ENCODE measurements around the gene GDF7.
A peak's percentile ranks its signal among the peaks of the same experiment; 100 is the strongest.

Gene GDF7

GRCh38 chr2:20646446-20646845 is 20.5 kb upstream of the GDF7 start:
- no peak for DNase-seq

- DNase-seq: no peak
Measured at GRCh38 chr2:20647211-20647610, 19.7 kb upstream of the GDF7 start.

GRCh38 chr2:20647738-20648137 is 19.2 kb upstream of the GDF7 start:
- no peak for DNase-seq

DNA sequence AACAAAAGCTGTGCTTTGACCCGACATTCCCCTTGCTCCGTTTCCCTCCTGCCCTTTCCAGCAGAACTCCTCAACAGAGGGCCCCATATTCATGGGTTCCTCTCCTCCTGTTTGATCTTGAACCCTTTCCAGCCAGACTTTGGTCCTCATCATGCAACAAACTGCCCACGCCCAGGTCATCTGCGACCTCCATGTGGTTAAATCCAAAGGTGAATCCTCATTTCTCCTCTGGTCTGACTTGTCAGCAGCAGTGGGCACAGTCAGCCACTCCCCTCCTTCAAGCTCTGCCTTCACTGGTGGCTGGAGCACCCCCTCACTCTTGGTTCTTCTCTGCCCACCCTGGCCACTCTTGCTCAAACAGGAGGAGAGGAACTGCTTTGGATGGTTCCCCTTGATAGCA is 18.7 kb upstream of the GDF7 start:
- DNase-seq: no peak

DNA sequence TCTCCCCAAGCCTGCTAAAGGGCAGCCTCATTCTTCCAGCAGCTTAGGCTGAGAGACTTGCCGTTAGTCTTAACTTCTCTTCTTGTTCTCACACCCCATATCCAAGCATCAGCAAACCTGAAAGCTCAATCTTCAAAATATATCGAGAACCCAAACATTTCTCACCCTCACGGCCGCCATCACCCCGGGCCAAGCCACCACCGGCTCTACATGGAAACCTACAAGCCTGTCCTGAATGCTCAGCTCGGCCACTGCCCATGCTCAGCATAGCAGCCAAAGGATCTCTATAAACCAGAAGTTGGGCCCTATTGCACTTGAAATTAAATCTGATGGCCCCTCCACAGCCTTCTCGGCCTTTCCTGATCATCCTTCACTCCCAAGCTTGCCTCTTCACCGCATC is 18.1 kb upstream of the GDF7 start:
- DNase-seq: no peak

GRCh38 chr2:20649576-20649975 is 17.4 kb upstream of the GDF7 start:
- DNase-seq: no peak

GRCh38 chr2:20649976-20650375 is 17.0 kb upstream of the GDF7 start:
- no peak for DNase-seq

- peak; percentile 40 for DNase-seq
Measured at GRCh38 chr2:20650393-20650876, 16.5 kb upstream of the GDF7 start.

DNA sequence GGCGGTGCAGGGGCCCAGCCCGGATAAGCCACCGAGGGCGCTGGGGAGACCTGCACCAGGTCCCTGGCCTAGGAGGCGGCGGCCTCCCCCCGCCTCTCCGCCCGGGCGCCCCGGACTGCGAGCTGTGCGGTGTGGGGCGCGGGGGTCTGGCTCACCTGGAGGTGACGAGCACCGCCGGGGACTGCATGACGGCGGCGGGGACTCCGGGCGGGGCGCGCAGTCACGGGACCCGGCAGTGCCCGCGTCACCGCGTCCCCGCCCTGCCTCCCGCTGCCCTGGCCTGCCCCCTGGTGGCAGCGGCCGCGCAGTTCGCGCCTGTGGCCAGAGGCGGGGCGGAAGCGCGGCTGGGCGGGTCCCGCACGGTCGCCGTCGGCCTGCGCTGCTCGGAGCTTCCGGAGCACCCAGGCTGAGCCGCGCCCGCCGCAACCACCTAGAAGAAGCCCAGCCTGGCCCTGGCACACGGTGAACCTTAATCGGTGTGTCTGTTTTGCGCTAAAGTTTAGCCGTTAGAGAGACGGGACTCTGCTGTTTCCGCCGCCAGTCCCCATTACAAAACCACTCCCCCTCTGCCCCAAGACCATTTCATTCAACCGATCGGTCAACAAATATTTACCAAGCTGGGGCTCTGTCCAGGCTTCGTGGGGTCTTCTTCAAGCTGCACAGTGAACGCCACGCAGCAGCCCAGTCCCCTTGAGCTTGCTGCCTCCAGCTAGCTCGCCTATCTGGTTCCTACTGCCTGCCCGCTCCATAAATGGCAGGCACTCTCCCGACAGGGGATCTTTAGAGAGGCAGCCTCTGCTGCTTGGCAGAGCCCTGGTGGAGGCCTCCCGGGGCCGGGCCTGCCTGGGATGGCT is 15.8 kb upstream of the GDF7 start, which contains the start of gene HS1BP3:
TSS of gene HS1BP3 (minus strand) at position 222 of the 854 bp plus-strand sequence. CDS start at position 187, 35 bp downstream.
- DNase-seq: peak; percentile 89

DNA sequence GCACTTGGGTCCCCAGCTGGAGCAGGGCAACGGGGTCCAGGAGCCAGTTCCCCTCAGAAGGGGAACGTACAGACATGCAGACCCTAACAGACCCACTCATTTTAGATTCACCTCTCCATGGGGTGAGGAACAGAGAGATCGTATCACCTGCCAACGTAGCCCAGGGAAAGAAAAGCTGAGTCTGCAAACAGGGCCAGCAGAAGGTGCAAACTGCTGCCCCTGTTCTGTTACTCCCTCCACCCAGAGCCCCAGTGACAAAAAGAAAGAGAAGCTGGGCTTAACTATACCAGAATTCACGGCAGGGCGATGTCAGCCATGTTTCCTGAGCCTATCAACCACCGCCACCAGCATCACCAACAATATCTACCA is 15.2 kb upstream of the GDF7 start:
- DNase-seq: no peak

DNA sequence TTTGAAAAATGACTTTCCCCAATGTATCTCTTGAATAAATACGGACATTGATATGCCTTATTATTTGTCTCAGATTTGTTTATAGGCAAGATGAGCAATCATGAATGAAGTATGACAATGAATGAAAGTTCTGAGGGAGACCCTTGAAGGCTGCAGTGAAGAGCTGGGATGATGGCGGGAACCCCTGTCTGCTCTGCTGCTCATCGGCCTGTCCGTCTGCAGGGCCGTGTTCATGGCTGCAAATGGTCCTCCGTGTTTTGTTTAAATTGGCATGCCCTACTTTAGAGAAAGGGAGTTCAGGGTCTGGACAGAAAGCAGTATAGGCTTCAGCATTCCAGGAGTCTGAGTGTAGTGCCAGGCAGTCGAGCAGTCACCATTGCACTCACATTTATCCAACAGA is 14.8 kb upstream of the GDF7 start:
- no peak for DNase-seq

DNA sequence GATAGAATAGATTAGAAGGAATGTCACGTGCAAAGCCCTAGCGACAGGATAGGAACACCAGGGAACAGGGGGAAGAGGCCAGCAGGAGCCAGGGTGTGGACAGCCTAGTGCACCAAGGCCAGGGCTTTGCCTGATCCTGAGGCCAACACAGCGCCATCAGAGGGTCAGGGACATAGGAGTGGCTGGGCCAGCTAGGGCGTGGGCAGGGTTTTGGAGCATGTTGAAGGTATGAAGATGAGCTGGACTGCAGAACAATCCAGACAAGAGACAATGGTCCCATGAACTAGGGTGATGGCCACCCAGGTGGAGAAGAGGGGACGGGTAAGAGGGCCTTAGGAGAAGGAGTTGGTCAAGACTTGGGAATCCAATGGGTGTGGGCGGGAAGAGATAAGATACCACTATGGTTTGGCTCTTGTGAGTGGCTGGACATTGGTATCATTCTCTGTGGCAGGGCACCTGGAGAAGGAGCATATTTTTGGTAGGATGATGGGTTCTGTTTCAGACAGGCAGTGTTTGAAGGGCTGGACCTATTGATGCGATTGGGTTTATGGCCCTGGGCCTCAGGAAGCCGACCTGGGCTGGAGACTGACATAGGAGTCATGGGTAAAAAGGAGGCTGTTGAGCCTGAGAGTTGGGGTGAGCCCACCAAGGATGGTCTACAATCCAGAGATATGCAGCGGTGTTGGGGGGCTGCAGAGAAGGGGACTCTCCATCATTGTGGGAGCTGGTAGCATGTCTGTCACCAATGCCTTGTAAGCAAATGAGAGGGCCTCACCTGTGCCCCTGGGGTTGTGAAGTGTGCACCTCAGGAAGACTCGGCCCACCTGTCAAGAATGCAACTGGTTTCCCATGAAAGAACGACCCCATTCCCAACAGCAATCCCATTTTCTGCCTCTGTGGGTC is 14.0 kb upstream of the GDF7 start:
- no peak for DNase-seq

DNA sequence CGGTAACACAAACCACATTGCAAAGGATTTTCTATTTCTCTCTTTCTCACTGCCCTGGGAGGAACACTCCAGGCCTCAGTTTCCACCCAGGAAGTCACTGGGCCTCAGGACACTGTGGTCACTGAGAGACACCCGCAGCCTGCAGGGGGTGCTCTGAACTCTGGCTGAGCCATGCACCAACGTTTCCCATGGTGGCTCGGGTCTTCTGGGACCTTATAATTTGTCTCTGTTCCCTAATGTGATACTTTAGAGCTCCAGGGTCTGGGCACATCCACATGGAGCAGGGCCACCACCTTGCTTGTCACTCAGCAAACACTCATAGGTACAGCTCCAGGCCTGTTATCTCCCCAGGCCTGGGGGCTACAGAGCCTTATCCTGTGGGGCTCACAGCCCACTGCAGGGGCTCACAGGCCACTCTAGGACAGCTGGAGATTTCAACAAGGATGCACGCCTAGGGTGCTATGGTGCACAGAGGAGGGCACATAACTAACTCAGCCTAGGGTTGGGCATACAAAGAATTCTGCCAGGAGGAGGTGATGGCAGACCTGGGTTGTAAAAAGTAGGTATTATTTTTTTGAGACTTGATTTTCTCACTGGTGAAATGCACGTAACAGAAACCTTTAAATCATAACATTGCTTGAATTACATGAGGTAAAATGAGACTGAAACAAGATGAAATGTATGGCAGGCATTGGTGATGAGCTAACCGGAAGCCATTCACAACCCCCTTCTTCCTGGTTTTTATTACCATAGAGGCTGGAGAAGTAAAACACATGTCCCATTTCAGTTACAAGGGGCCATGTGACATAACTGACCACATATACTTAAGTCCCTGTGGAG is 13.0 kb upstream of the GDF7 start:
- no peak for DNase-seq

GRCh38 chr2:20654535-20654813 is 12.5 kb upstream of the GDF7 start:
- DNase-seq: no peak

- no peak for DNase-seq
Measured at GRCh38 chr2:20656561-20656960, 10.4 kb upstream of the GDF7 start.

DNA sequence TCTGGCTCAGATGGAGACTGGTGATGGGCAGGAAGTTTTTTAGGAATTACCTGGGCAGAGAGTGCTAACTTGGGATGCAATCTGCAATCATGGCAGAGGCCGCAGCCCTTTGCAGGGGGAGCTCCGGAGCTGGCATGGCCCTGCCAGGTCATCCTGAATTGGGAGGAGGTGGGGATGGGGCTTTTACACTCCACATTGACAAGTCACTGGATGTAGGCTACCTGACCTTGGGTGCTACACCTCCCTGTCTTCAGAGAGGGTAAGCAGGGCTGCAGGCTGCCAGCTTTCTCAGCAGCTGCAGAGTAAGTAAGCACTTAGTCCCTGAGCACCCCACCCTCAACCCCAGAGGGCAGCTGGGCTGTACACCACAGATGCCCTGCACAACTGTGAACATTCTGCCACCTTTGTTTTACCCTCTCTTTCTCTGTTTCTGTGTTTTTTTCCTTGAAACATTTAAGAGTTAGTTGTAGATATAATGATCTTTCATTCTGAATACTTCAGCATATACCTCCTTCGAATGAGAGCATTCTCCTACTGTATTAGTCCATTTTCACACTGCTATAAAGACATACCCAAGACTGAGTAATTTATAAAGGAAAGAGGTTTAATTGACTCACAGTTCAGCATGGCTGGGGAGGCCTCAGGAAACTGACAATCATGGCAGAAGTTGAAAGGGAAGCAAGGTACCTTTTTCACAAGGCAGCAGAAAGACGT is 9.3 kb upstream of the GDF7 start:
- no peak for DNase-seq

DNA sequence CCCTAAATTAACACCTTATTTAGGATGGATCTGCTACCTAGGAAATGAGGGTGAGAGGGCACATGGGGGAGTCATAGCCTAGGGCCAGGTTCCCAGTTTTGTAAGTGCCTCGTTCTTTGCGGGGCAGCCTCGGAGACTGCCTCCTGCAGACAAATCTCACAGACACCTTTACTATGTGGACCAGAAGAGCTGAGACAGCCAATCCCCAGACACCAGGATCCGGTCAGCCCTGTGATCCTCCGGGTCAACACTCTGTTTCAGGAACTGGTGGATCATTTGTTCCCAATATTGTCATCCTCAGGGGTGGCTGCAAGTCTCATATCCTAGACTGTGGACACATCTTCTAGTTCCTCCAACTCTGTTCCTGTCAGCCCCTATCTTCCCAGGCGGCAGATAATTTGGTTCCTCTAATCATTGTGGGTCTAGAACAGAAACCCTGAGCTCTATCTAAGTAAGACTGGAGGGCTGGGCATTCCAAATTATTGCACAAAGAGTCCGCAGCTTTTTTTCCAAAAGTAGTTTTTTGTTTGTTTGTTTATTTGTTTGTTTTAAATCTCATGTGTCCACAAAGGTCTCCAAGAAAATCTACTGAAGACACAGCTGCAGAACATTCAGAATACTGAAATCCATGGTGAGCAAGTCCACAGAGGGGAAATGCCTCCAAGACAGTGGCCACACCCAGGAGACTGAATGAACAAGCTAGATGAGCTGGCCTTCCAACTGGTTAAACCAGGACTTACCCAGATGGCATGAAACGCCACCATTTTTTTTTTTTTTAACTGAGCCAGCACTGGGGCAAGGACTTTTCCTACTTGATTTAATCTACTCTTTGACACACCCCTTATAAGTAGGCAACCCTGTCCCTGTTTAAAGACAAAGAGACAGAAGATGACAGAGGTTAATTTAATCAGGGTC is 6.2 kb upstream of the GDF7 start:
- no peak for DNase-seq

DNA sequence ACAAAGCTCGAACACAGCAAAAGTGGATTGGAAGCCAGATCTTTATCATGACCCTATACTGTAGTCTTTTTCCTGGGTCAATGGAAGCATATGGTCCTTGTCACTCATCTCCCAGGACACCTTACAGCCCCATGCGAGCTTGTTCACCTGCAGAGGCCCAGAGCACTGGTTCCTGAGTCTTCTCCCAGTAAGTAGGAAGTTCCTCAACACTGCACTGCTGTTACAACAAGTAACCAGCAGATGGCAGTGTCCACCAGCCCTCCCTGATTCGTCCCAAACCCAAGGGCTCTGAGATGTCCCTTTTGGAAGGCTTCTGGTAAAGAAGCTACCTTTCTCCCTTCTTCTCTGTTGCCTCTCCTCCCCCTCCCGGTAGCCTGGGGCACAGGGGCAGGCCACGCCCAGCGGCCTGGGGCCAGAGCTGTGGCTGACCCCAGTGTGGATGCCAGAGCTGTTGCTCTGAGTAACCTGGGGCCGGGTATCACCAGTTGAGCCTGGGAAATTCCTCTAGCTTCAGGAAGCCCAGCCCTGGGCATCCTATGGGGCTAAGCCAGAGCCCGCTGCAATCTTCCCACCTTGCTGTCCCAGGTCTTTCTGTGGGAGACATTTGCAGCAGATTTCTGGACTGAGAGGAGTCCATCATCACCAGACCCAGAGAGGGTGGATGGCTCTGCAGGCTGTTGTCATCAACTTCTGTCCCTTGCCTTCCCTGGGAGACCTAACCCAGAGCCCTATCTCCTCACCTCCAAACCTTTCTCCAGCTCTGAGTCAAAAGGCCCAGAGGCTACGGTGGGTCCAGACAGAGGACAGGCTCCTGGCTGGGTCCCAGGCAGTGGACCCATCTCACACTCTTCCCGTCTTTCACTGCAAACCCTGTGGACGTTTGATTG is 5.3 kb upstream of the GDF7 start:
- peak; percentile 69 for DNase-seq

DNA sequence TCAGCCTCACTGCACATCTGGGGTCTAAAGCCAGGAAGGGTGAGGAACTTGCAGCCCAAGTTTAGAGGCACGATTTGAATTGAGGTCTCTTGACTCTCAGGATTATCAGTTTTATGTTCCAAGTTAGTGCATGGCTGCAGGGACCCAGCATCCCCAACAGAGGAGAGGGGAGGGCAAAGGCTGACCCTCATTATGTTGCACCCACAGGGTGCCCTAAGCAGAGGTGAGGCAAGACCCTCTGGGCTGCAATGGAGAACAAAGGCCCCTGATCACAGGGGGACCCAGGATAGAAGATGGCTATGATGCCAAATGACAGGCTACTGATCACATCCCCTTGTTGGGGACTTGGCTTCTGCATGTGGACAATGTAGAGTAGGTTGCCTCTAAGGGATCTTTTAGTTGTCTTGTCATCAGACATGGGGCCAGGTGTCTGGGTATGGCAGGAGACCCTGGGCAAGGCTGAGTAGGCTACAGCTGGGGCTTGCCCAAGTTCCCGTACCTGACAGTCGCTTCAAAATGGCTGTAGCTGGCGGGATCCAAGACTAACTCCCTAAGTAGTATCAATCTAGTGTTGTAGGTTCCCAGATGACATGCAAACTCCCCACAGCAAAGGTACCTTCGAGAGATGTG is 4.5 kb upstream of the GDF7 start:
- DNase-seq: no peak

Data from CD4-positive, alpha-beta T cell treated with Interleukin-6 for 4 hours (primary cell).